CD4-positive, alpha-beta T cell treated with Interleukin-6 for 4 hours (primary cell): Measurements from ENCODE around the gene ARHGEF6.

Source experiments
- DNase-seq: peaks from one replicate; pipeline ENCODE4 v3.0.0-alpha.2; 2020; ENCODE audit warnings: mixed read lengths

ARHGEF6 gene

GRCh38 chrX:136691028-136691809 is 89.5 kb downstream of the ARHGEF6 start:
- DNase-seq, result no peak

- DNase-seq, result peak; percentile 46
Observed at GRCh38 chrX:136689436-136689835, 91.3 kb downstream of the ARHGEF6 start.

- DNase-seq, result no peak
Observed at GRCh38 chrX:136687457-136687856, 93.3 kb downstream of the ARHGEF6 start.

GRCh38 chrX:136684120-136684519 is 96.6 kb downstream of the ARHGEF6 start:
- DNase-seq, result no peak

DNA sequence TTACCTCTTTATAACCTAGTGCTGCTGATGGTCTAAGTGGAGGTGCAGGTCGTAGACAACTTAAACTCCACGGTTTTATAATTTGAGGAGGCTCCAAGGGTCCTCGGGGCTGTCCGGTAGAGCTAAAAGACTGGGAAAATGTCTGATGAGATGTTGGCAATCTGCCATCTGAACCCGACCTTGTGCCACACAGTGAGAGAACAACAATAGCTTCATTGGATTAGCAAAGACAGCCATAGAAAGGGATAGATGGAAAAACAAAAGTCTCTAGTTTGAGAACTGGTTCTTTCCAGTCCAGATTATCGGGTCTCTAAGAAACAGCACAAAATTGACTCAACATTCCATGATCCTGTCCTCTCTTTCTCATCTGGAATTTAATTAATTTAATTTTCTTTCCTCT is 101.2 kb downstream of the ARHGEF6 start:
- no peak for DNase-seq

DNA sequence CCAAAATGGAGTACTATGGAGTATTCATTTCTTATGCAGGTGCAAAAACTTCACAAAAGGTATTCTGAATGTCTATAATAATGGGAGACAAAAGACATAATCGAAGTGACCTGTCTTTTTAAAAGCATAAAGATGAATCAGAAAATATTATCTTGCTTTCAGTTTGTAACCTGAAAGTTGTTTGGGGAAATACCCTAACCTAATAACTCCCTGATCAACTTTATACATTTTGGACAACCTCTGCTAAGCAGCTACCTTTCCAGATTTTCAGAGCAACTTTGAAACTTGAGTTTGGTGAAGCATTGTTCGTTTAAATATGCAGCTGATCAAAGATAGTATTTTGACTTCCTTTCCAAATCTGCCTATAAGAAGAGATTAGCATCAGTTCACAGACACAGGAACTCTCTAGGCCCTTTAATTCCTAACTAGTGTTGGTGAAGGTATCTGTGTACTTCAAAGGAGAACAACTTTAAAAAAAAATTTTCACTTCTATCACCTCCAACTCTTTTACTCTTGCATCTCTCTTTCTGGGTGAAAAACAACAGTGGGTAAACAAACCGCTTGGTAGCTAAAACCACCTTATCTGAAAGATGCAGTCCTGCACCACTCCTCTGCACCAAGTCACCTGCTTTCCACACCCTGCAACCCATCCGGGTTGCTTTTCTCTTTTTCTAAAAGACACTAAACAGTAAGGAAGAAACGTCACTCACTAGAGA is 106.3 kb downstream of the ARHGEF6 start:
- peak; percentile 40 for DNase-seq

- no peak for DNase-seq
Observed at GRCh38 chrX:136671006-136671610, 109.6 kb downstream of the ARHGEF6 start.

- no peak for DNase-seq
Observed at GRCh38 chrX:136667446-136668168, 113.1 kb downstream of the ARHGEF6 start.

- no peak for DNase-seq
Observed at GRCh38 chrX:136666088-136666487, 114.6 kb downstream of the ARHGEF6 start.

- DNase-seq, result no peak
Observed at GRCh38 chrX:136665258-136665900, 115.4 kb downstream of the ARHGEF6 start.

DNA sequence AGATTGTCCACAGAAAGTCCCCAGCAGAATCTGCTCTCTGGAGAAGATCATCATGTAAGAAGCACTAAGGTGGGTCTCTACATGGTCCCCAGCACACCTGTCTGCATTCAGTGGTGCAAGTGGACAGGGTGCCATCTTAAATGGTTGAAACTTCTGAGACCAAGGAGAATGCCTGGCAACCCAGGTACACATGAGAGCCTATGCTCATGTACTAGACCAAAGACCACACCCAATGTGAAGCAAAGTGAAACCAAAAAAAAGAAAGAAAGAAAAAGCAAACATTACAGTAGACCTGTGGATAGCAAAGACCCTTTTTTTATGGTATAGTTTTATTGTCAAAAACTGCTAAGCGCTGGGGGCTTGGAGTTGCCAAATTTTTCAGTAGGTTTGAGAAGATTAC is 117.8 kb downstream of the ARHGEF6 start:
- DNase-seq, result peak; percentile 34

GRCh38 chrX:136662104-136662503 is 118.6 kb downstream of the ARHGEF6 start:
- DNase-seq, result no peak

DNA sequence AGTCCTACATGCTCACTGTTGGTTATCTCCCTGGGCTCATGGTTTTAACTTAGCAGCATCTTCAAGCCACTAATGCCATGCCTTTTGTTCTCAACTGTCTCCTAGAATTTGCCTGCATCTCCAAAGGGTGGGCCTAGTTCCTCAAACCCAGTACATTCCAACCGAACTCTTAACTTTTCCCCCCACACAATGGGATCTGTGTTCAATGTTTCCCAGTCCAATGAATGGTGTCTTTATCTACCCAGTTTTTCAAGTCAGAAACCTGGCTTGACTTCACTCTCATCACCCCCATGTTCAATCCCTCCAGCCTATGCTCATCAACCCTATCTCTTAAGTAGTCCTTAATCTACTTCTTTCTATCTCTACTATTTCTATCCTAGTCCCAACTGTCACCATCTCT is 119.8 kb downstream of the ARHGEF6 start:
- DNase-seq, result no peak

GRCh38 chrX:136659174-136659573 is 121.6 kb downstream of the ARHGEF6 start:
- DNase-seq, result peak; percentile 42

GRCh38 chrX:136658151-136658550 is 122.6 kb downstream of the ARHGEF6 start:
- peak; percentile 55 for DNase-seq

- DNase-seq, result no peak
Observed at GRCh38 chrX:136656361-136656964, 124.3 kb downstream of the ARHGEF6 start.

GRCh38 chrX:136652822-136653723 is 127.7 kb downstream of the ARHGEF6 start:
- no peak for DNase-seq

GRCh38 chrX:136650811-136651210 is 129.9 kb downstream of the ARHGEF6 start:
- no peak for DNase-seq

- DNase-seq, result peak; percentile 47
Observed at GRCh38 chrX:136647677-136648360, 132.9 kb downstream of the ARHGEF6 start, which contains the start of gene CD40LG. TSS of gene CD40LG (plus strand) at chrX:136648158. CDS start at chrX:136648249, 91 bp downstream.

DNA sequence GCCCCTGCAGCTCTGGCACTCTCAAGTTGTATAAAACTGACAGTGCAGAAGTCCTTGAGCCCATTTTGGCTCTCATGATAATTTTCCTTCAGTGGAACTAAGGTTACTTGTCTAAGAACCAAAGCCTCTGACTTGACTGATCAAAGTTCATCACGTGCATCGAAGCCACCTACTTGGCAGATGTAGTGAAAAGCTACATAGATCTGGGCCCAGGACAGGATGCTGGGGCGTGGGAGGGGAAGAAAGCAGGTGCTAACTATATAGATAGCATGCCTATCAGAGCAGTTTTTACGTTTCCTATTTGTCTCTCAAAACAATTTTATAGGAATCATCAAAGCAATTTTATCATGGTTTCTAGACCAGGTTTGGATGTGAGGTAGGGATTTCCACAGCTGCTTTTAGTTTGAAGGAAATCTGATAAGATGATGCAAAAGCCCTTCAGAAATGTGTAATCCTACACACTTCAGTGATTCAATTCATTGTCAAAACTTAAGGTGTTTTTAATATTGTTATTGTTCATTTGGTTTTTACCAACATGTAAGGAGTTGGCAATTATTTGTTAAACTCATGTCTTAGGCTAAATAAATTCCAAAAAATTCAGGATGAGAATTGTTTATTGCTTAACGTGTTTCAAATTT is 134.0 kb downstream of the ARHGEF6 start:
- peak; percentile 67 for DNase-seq
